ENCODE results near the gene SPHKAP. TPM values are rescaled to one million over a fixed set of nuclear protein-coding genes. Genes with fewer than 3 reads are reported as not detected.

Gene SPHKAP
- total RNA-seq, 1 experiment from 2014 or later = 10.3 TPM

- no peak for DNase-seq (ENCODE audit: low spot score)
- no peaks in the 10 kb centered on the region for H3K27me3 ChIP-seq (replicated peaks; ENCODE audit: insufficient read depth, low read depth, low read length, poor library complexity)
- intact Hi-C loops (cut with micrococcal nuclease; ENCODE audit: unreplicated experiment) = no loop called here
- no peak for TF ChIP-seq EZH2 (IDR thresholded peaks at IDR 0.05; ENCODE audit: borderline replicate concordance, low read depth, low read length, poor library complexity, severe bottlenecking)
- TF ChIP-seq, protein P1, sequence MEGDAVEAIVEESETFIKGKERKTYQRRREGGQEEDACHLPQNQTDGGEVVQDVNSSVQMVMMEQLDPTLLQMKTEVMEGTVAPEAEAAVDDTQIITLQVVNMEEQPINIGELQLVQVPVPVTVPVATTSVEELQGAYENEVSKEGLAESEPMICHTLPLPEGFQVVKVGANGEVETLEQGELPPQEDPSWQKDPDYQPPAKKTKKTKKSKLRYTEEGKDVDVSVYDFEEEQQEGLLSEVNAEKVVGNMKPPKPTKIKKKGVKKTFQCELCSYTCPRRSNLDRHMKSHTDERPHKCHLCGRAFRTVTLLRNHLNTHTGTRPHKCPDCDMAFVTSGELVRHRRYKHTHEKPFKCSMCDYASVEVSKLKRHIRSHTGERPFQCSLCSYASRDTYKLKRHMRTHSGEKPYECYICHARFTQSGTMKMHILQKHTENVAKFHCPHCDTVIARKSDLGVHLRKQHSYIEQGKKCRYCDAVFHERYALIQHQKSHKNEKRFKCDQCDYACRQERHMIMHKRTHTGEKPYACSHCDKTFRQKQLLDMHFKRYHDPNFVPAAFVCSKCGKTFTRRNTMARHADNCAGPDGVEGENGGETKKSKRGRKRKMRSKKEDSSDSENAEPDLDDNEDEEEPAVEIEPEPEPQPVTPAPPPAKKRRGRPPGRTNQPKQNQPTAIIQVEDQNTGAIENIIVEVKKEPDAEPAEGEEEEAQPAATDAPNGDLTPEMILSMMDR (conservative IDR thresholded peaks at IDR 0.05; ENCODE audit: low read depth, low read length) = no peak
- ChIA-PET CTCF (no interaction called here), POLR2A (ENCODE audit: low non-redundant PET) (no interaction called here)
- H3K36me3 ChIP-seq (ENCODE audit: insufficient read depth, low read length, poor library complexity, severe bottlenecking) = no peaks in the 10 kb centered on the region
- H3K27ac ChIP-seq (ENCODE audit: low read depth, low read length, poor library complexity, severe bottlenecking) = no peak overlapping the region
- no peaks in the 10 kb centered on the region for H3K9me3 ChIP-seq (ENCODE audit: low read depth, low read length, poor library complexity, severe bottlenecking)
- no peak overlapping the region for H3K4me3 ChIP-seq (ENCODE audit: low read depth, low read length, poor library complexity, severe bottlenecking)
- no TSS peak for BruUV-seq (replicated peaks)
- no peaks in the 10 kb centered on the region for H3K4me1 ChIP-seq (ENCODE audit: insufficient read depth, low read length, poor library complexity, severe bottlenecking)
Measured at GRCh38 chr2:228102949-228103348, 78.5 kb downstream of the SPHKAP start.

DNA sequence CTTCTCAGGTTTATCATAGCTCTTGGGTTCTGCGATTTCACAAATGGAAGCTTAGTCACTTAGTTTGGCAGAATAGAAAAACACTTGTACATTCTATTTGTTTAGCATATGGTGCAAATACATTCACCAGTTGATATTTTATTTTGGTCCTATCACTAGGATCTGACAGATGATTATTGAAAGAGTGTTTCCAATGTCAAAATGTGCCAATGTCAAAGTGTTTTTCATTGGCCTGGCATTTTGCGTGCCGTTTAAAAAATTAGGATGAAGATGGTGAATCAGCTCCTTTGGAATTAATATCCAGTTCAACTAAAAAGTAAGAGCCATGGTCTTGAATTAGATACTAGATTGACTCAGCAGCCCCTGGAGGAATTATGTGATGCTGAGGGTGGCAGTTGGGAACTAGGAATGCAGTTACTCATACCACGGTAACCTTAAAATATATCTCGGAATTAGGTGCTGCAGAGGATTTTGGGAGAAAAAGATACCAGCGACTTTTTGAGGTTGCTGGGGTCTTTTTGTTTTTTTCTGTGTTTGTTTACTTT is 87.0 kb downstream of the SPHKAP start:
- H3K4me3 ChIP-seq (ENCODE audit: low read depth, low read length, poor library complexity, severe bottlenecking) = no peak overlapping the region
- no peak for TF ChIP-seq EZH2 (IDR thresholded peaks at IDR 0.05; ENCODE audit: borderline replicate concordance, low read depth, low read length, poor library complexity, severe bottlenecking)
- TF ChIP-seq, protein P1 (conservative IDR thresholded peaks at IDR 0.05; ENCODE audit: low read depth, low read length) = no peak
- CTCF ChIA-PET = interaction anchor here (0.6 kb wide), 1 partner anchor 45 kb away, joined by 6 read pairs; no protein-coding TSS in a partner anchor
- H3K27me3 ChIP-seq (replicated peaks; ENCODE audit: insufficient read depth, low read depth, low read length, poor library complexity) = no peaks in the 10 kb centered on the region
- H3K4me1 ChIP-seq (ENCODE audit: insufficient read depth, low read length, poor library complexity, severe bottlenecking) = no peaks in the 10 kb centered on the region
- no TSS peak for BruUV-seq (replicated peaks)
- intact Hi-C loops (cut with micrococcal nuclease; ENCODE audit: unreplicated experiment) = no loop called here
- no peak for DNase-seq (ENCODE audit: low spot score)
- no peak overlapping the region for H3K27ac ChIP-seq (ENCODE audit: low read depth, low read length, poor library complexity, severe bottlenecking)
- H3K9me3 ChIP-seq (ENCODE audit: low read depth, low read length, poor library complexity, severe bottlenecking) = peaks cover 6% of the 10 kb centered on the region
- POLR2A ChIA-PET (ENCODE audit: low non-redundant PET) = no interaction called here
- H3K36me3 ChIP-seq (ENCODE audit: insufficient read depth, low read length, poor library complexity, severe bottlenecking) = no peaks in the 10 kb centered on the region

DNA sequence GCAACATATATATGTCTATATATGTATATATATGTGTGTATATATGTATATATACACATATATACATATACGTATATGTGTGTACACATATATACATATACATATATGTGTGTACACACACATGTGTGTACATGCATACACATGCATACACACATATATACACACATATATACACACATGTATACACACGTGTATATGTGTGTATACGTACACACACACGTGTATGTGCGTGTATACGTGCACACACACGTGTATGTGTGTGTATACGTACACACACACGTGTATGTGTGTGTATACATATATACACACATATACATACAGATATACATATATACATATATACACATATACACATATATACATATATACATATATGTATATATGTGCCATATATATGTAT is 89.4 kb downstream of the SPHKAP start:
- CTCF ChIA-PET = no interaction called here
- Histone ChIP-seq H3K4me3 (ENCODE audit: low read depth, low read length, poor library complexity, severe bottlenecking) (no peak overlapping the region), H3K4me1 (ENCODE audit: insufficient read depth, low read length, poor library complexity, severe bottlenecking) (no peaks in the 10 kb centered on the region), H3K36me3 (ENCODE audit: insufficient read depth, low read length, poor library complexity, severe bottlenecking) (no peaks in the 10 kb centered on the region), H3K9me3 (ENCODE audit: low read depth, low read length, poor library complexity, severe bottlenecking) (peaks cover 6% of the 10 kb centered on the region), H3K27me3 (replicated peaks; ENCODE audit: insufficient read depth, low read depth, low read length, poor library complexity) (no peaks in the 10 kb centered on the region), H3K27ac (ENCODE audit: low read depth, low read length, poor library complexity, severe bottlenecking) (no peak overlapping the region)
- DNase-seq (ENCODE audit: low spot score) = no peak
- BruUV-seq (replicated peaks) = no TSS peak
- intact Hi-C loops (cut with micrococcal nuclease; ENCODE audit: unreplicated experiment) = no loop called here
- TF ChIP-seq, protein P1 (conservative IDR thresholded peaks at IDR 0.05; ENCODE audit: low read depth, low read length) = no peak
- no peak for TF ChIP-seq EZH2 (IDR thresholded peaks at IDR 0.05; ENCODE audit: borderline replicate concordance, low read depth, low read length, poor library complexity, severe bottlenecking)
- POLR2A ChIA-PET (ENCODE audit: low non-redundant PET) = no interaction called here
